Endothelial cell of umbilical vein (primary cell): ENCODE data around the gene CARD14. TPM values are rescaled to one million over a fixed set of nuclear protein-coding genes. Genes with fewer than 3 reads are reported as not detected.

Source experiments
- BruUV-seq: library from RNA; stranded (reverse); fragments of 400-500 nt; replicated peaks from 2 replicates; lab custom pipeline; 2021; lab: Mats Ljungman, UMichigan
- CTCF ChIA-PET: fragments of 300-600, 350-600 bp; sonication (Branson Sonifier 250); formaldehyde crosslinking; loops from one replicate; lab custom pipeline; 2021; ENCODE audit warnings: antibody characterized with exemption, inconsistent platforms; lab: Charles Lee
- POLR2A ChIA-PET: fragments of 300-600, 350-600 bp; sonication (Branson Sonifier 250); formaldehyde crosslinking; loops from one replicate; lab custom pipeline; 2021; ENCODE audit warnings: antibody characterized with exemption, inconsistent platforms; lab: Charles Lee
- DNase-seq: peaks from one replicate; pipeline ENCODE4 v3.0.0-alpha.2; 2011; ENCODE audit warnings: low read depth, low spot score
- FAIRE-seq: peaks from 2 replicates; lab custom pipeline; 2011; peaks lifted over from hg19 to GRCh38; lab: Jason Lieb, UNC
- H2AFZ ChIP-seq: 2 replicates; pipeline ENCODE4 v1.6.0; 2012; ENCODE audit warnings: low read depth, low read length, control low read depth, inconsistent platforms
- H3K27ac ChIP-seq: 2 replicates; pipeline ENCODE4 v1.5.1; 2011; ENCODE audit warnings: low read depth, mild to moderate bottlenecking, control low read depth, low read length, moderate library complexity; ENCODE audit not compliant: insufficient read depth
- H3K27me3 ChIP-seq, 2 experiments: 2 replicates each; pipeline versions ENCODE4 v1.6.0 to v1.6.1; 2011; ENCODE audit warnings: low read length in 2 of 2, mixed read lengths in 1 of 2; ENCODE audit not compliant: control insufficient read depth in 2 of 2, insufficient read depth in 2 of 2
- H3K36me3 ChIP-seq, 2 experiments: 2 replicates in 1 of 2; 3 replicates in 1 of 2; pipeline ENCODE4 v1.5.1; 2011; ENCODE audit warnings: low read length in 2 of 2, mild to moderate bottlenecking in 1 of 2, moderate library complexity in 1 of 2; ENCODE audit not compliant: control insufficient read depth in 2 of 2, insufficient read depth in 2 of 2; ENCODE audit errors: extremely low read depth in 1 of 2
- H3K4me1 ChIP-seq: 3 replicates; pipeline ENCODE4 v1.5.1; 2011; ENCODE audit warnings: mild to moderate bottlenecking, low read length; ENCODE audit not compliant: control insufficient read depth, insufficient read depth; ENCODE audit errors: extremely low read depth
- H3K4me2 ChIP-seq: 2 replicates; pipeline ENCODE4 v1.6.1; 2011; ENCODE audit warnings: low read length, control low read depth, mixed read lengths; ENCODE audit not compliant: insufficient read depth
- H3K4me3 ChIP-seq, 3 experiments: fragments of 200-600 bp in 1 of 3; sonication (generic), shearing (Covaris generic) in 1 of 3; replicated peaks in 1 of 3; 2 replicates each; pipeline ENCODE4 v1.5.1; 2011 to 2016; ENCODE audit warnings: control low read depth in 3 of 3, low read length in 3 of 3, mild to moderate bottlenecking in 2 of 3, inconsistent platforms in 1 of 3, low read depth in 1 of 3, moderate library complexity in 1 of 3; ENCODE audit not compliant: insufficient read depth in 1 of 3
- H3K79me2 ChIP-seq: 2 replicates; pipeline ENCODE4 v1.6.0; 2012; ENCODE audit warnings: low read length, inconsistent platforms; ENCODE audit not compliant: control insufficient read depth, insufficient read depth
- H3K9ac ChIP-seq: replicated peaks from 2 replicates; pipeline ENCODE3; 2011; ENCODE audit warnings: low read length, control low read depth; ENCODE audit not compliant: insufficient read depth; ENCODE audit errors: extremely low read depth
- H3K9me1 ChIP-seq: replicated peaks from 3 replicates; pipeline ENCODE4 v1.6.0; 2011; ENCODE audit warnings: mild to moderate bottlenecking, low read length; ENCODE audit not compliant: control insufficient read depth, insufficient read depth; ENCODE audit errors: extremely low read depth
- H3K9me3 ChIP-seq: replicated peaks from 2 replicates; pipeline ENCODE4 v1.5.1; 2012; ENCODE audit warnings: low read length, inconsistent platforms; ENCODE audit not compliant: control insufficient read depth, insufficient read depth
- H4K20me1 ChIP-seq: replicated peaks from 2 replicates; pipeline ENCODE3; 2011; ENCODE audit warnings: mild to moderate bottlenecking, low read length; ENCODE audit not compliant: control insufficient read depth, insufficient read depth; ENCODE audit errors: extremely low read depth
- EZH2 ChIP-seq: IDR thresholded peaks from 2 replicates; pipeline ENCODE4 v1.6.1; 2012; ENCODE audit warnings: borderline replicate concordance, low read depth, mild to moderate bottlenecking, moderate library complexity, low read length, inconsistent platforms; ENCODE audit not compliant: severe bottlenecking
- FOS ChIP-seq: IDR thresholded peaks from 2 replicates; pipeline ENCODE4 v1.6.1; 2011; ENCODE audit warnings: mild to moderate bottlenecking, low read length, moderate library complexity, borderline replicate concordance; ENCODE audit not compliant: insufficient read depth
- GATA2 ChIP-seq: IDR thresholded peaks from 2 replicates; pipeline ENCODE4 v1.7.0; 2011; ENCODE audit warnings: low read depth, mild to moderate bottlenecking, moderate library complexity, mixed read lengths, low read length; ENCODE audit not compliant: insufficient read length, insufficient read depth
- JUN ChIP-seq: IDR thresholded peaks from 2 replicates; pipeline ENCODE4 v1.6.1; 2011; ENCODE audit warnings: borderline replicate concordance, low read depth; ENCODE audit not compliant: insufficient read length, insufficient read depth
- MAX ChIP-seq: IDR thresholded peaks from 2 replicates; pipeline ENCODE4 v1.6.1; 2011; ENCODE audit not compliant: insufficient read depth, insufficient read length
- MYC ChIP-seq: IDR thresholded peaks from one replicate; pipeline ENCODE4 v1.6.1; 2011; ENCODE audit warnings: mild to moderate bottlenecking, low read depth, low read length
- POLR2A ChIP-seq: IDR thresholded peaks from 2 replicates; pipeline ENCODE4 v1.6.1; 2012; ENCODE audit warnings: low read depth, mild to moderate bottlenecking, control low read depth, low read length
- POLR2AphosphoS5 ChIP-seq: IDR thresholded peaks from 2 replicates; pipeline ENCODE4 v1.6.1; 2012; ENCODE audit warnings: low read depth, mild to moderate bottlenecking, control low read depth, low read length, moderate library complexity; ENCODE audit not compliant: insufficient read depth
- dilution Hi-C: fragments of 300-500 bp; cut with MboI; formaldehyde crosslinking; loops from one replicate; pipeline ENCODE4 v1.15.0; 2019; ENCODE audit warnings: low sequenced_read_pairs; ENCODE audit not compliant: extremely low pct_ligation_motif_present
- intact Hi-C: fragments of 100-400 bp; cut with micrococcal nuclease; formaldehyde crosslinking; loops from one replicate; pipeline ENCODE4 v1.10.0; 2022
- polyA plus RNA-seq, 4 experiments: library from polyadenylated mRNA; depleted of rRNA in 3 of 4; stranded (reverse) in 3 of 4; unstranded in 1 of 4; fragments of >200 nt; gene quantifications; 2 replicates each; pipeline versions ENCODE4 v1.2.1 to v1.2.3, GENCODE V29; 2011 to 2012; ENCODE audit warnings: missing spikeins in 1 of 4
- total RNA-seq: library from RNA; stranded (reverse); gene quantifications from 2 replicates; pipeline ENCODE4 v1.2.3, GENCODE V29; 2021
- TF ChIP-seq, protein P1 (sequence below), 2 donors: IDR thresholded peaks; 1 replicate in 1 of 2; 2 replicates in 1 of 2; pipeline ENCODE4 v1.5.1; 2011; ENCODE audit warnings: low read length in 2 of 2, mild to moderate bottlenecking in 2 of 2, moderate library complexity in 2 of 2, control low read depth in 1 of 2, inconsistent platforms in 1 of 2, low read depth in 1 of 2; ENCODE audit not compliant: insufficient read depth in 1 of 2; ENCODE audit errors: extremely low read depth in 1 of 2

The CARD14 gene
- total and polyA plus RNA-seq, 2 donors (not counting 3 experiments of a cell fraction or from before 2014, with no cell fraction given): not detected

GRCh38 chr17:80189611-80190010 is 19.8 kb downstream of the CARD14 start:
- intact Hi-C loops: no loop called here
- no peak overlapping the region for H3K27ac ChIP-seq
- dilution Hi-C loops: no loop called here
- ChIA-PET POLR2A (no interaction called here), CTCF (no interaction called here)
- TF ChIP-seq FOS (no peak), JUN (no peak), EZH2 (no peak), GATA2 (no peak), MAX (no peak), POLR2AphosphoS5 (no peak), POLR2A (no peak), MYC (no peak)
- TF ChIP-seq, protein P1, sequence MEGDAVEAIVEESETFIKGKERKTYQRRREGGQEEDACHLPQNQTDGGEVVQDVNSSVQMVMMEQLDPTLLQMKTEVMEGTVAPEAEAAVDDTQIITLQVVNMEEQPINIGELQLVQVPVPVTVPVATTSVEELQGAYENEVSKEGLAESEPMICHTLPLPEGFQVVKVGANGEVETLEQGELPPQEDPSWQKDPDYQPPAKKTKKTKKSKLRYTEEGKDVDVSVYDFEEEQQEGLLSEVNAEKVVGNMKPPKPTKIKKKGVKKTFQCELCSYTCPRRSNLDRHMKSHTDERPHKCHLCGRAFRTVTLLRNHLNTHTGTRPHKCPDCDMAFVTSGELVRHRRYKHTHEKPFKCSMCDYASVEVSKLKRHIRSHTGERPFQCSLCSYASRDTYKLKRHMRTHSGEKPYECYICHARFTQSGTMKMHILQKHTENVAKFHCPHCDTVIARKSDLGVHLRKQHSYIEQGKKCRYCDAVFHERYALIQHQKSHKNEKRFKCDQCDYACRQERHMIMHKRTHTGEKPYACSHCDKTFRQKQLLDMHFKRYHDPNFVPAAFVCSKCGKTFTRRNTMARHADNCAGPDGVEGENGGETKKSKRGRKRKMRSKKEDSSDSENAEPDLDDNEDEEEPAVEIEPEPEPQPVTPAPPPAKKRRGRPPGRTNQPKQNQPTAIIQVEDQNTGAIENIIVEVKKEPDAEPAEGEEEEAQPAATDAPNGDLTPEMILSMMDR (IDR thresholded peaks at IDR 0.05; ENCODE audit: extremely low read depth in 1 of 2, insufficient read depth in 1 of 2, low read depth in 1 of 2, low read length in 2 of 2): no peak
- no TSS peak for BruUV-seq
- H4K20me1 ChIP-seq: no peaks in the 10 kb centered on the region
- H3K36me3 ChIP-seq: no peaks in the 10 kb centered on the region
- no peaks in the 10 kb centered on the region for H3K9me3 ChIP-seq
- no peak overlapping the region for H3K4me3 ChIP-seq
- H3K27me3 ChIP-seq: peaks cover 0 to 5% of the 10 kb centered on the region in 2 experiments
- H3K79me2 ChIP-seq: no peaks in the 10 kb centered on the region
- H2AFZ ChIP-seq: no peak overlapping the region
- no peak overlapping the region for H3K4me2 ChIP-seq
- no peaks in the 10 kb centered on the region for H3K9me1 ChIP-seq
- DNase-seq (no peak), FAIRE-seq (no peak)
- H3K9ac ChIP-seq: no peak overlapping the region
- no peaks in the 10 kb centered on the region for H3K4me1 ChIP-seq
